Measurements from ENCODE around the gene TTYH3.

DNA sequence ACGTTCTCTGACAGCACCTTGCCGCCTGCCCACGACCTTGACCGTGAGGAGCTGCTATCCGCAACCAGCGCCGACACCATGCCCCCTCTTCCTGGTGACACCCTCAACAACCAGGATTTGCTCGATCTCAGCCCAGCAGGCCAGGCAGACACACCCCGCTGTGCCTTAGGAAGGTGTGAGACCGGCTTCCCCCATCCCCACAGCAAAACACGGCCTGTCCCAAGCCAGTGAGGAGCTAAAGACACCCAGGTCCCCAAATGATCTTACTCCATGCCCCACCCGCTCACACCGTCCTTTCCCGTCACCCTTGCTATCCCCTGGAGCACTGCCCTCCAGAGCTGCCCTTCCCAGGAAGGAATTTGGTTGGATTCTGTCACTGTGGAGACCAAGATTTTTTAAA, 21.3 kb upstream of the TTYH3 start:
- TF ChIP-seq, protein P1, sequence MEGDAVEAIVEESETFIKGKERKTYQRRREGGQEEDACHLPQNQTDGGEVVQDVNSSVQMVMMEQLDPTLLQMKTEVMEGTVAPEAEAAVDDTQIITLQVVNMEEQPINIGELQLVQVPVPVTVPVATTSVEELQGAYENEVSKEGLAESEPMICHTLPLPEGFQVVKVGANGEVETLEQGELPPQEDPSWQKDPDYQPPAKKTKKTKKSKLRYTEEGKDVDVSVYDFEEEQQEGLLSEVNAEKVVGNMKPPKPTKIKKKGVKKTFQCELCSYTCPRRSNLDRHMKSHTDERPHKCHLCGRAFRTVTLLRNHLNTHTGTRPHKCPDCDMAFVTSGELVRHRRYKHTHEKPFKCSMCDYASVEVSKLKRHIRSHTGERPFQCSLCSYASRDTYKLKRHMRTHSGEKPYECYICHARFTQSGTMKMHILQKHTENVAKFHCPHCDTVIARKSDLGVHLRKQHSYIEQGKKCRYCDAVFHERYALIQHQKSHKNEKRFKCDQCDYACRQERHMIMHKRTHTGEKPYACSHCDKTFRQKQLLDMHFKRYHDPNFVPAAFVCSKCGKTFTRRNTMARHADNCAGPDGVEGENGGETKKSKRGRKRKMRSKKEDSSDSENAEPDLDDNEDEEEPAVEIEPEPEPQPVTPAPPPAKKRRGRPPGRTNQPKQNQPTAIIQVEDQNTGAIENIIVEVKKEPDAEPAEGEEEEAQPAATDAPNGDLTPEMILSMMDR (IDR thresholded peaks at IDR 0.05) = no peak
- TF ChIP-seq POLR2A (IDR thresholded peaks at IDR 0.05) = no peak
